IMR-90 (cell line): ENCODE measurements around the gene TCF12. TPM values are rescaled to one million over a fixed set of nuclear protein-coding genes. Genes with fewer than 3 reads are reported as not detected.

ENCODE experiments used
- ATAC-seq: fragments of 200-7000 bp; cut with Tn5 transposase; 2 replicates; pipeline ENCODE4 v1.9.1; 2020; ENCODE audit warnings: low read depth, mild to moderate bottlenecking, moderate library complexity
- BruUV-seq: library from RNA; stranded (reverse); fragments of 400-500 nt; replicated peaks from 2 replicates; lab custom pipeline; 2021; lab: Mats Ljungman, UMichigan
- CTCF ChIA-PET: fragments of 300-600 bp; formaldehyde crosslinking; extraction: SDS; loops from one replicate; lab custom pipeline; 2021; ENCODE audit warnings: antibody characterized with exemption; lab: Yijun Ruan, JAX
- POLR2A ChIA-PET: fragments of 300-600 bp; sonication (Branson Sonifier 250); formaldehyde crosslinking; loops from one replicate; lab custom pipeline; 2022; ENCODE audit warnings: antibody characterized with exemption; ENCODE audit not compliant: unreplicated experiment; lab: Charles Lee
- DNase-seq: peaks from one replicate; pipeline ENCODE4 v3.0.0; 2013
- H2AFZ ChIP-seq: replicated peaks from 2 replicates; pipeline ENCODE3; 2013; ENCODE audit warnings: low read length, mild to moderate bottlenecking; ENCODE audit not compliant: poor library complexity
- H2AK5ac ChIP-seq: 2 replicates; pipeline ENCODE4 v1.6.1; 2013; ENCODE audit warnings: low read depth, low read length, inconsistent platforms
- H2AK9ac ChIP-seq: replicated peaks from 2 replicates; pipeline ENCODE3; 2013; ENCODE audit warnings: mild to moderate bottlenecking, low read depth, low read length, moderate library complexity; ENCODE audit not compliant: poor library complexity
- H2BK120ac ChIP-seq: 2 replicates; pipeline ENCODE4 v1.6.1; 2013; ENCODE audit warnings: low read depth, low read length, inconsistent platforms
- H2BK15ac ChIP-seq: 3 replicates; pipeline ENCODE4 v1.6.1; 2013; ENCODE audit warnings: low read depth, low read length, inconsistent platforms
- H2BK20ac ChIP-seq: 2 replicates; pipeline ENCODE4 v1.6.1; 2013; ENCODE audit warnings: low read depth, mild to moderate bottlenecking, inconsistent platforms, low read length, moderate library complexity
- H2BK5ac ChIP-seq: 2 replicates; pipeline ENCODE4 v1.6.1; 2013; ENCODE audit warnings: mild to moderate bottlenecking, low read depth, low read length, inconsistent platforms; ENCODE audit not compliant: poor library complexity, severe bottlenecking
- H3K14ac ChIP-seq: replicated peaks from 2 replicates; pipeline ENCODE4 v1.6.1; 2013; ENCODE audit warnings: low read depth, low read length, inconsistent platforms
- H3K18ac ChIP-seq: 2 replicates; pipeline ENCODE4 v1.6.1; 2013; ENCODE audit warnings: low read depth, low read length, control low read depth
- H3K23ac ChIP-seq: 2 replicates; pipeline ENCODE4 v1.6.1; 2013; ENCODE audit warnings: low read depth, low read length, inconsistent platforms
- H3K27ac ChIP-seq: 2 replicates; pipeline ENCODE4 v1.5.1; 2013; ENCODE audit warnings: mild to moderate bottlenecking, control low read depth, low read length; ENCODE audit not compliant: insufficient read depth
- H3K27me3 ChIP-seq: 2 replicates; pipeline ENCODE4 v1.6.1; 2013; ENCODE audit warnings: low read length; ENCODE audit not compliant: control insufficient read depth, insufficient read depth
- H3K36me3 ChIP-seq: 2 replicates; pipeline ENCODE4 v1.6.1; 2013; ENCODE audit warnings: low read length, mixed read lengths; ENCODE audit not compliant: control insufficient read depth, insufficient read depth
- H3K4ac ChIP-seq: 2 replicates; pipeline ENCODE4 v1.6.1; 2013; ENCODE audit warnings: low read depth, low read length, inconsistent platforms
- H3K4me1 ChIP-seq: 2 replicates; pipeline ENCODE4 v1.6.1; 2013; ENCODE audit warnings: low read length, mixed read lengths; ENCODE audit not compliant: control insufficient read depth, insufficient read depth
- H3K4me2 ChIP-seq: 2 replicates; pipeline ENCODE4 v1.6.1; 2013; ENCODE audit warnings: low read depth, mild to moderate bottlenecking, control low read depth, low read length, moderate library complexity
- H3K4me3 ChIP-seq: 2 replicates; pipeline ENCODE4 v1.5.1; 2013; ENCODE audit warnings: low read depth, mild to moderate bottlenecking, control low read depth, low read length, moderate library complexity; ENCODE audit not compliant: insufficient read depth
- H3K56ac ChIP-seq: 2 replicates; pipeline ENCODE4 v1.6.1; 2013; ENCODE audit warnings: low read length, inconsistent platforms; ENCODE audit not compliant: insufficient read depth; ENCODE audit errors: extremely low read depth
- H3K79me1 ChIP-seq, 2 experiments: 2 replicates each; pipeline ENCODE4 v1.6.1; 2013; ENCODE audit warnings: low read length in 2 of 2, inconsistent platforms in 1 of 2, low read depth in 1 of 2
- H3K9ac ChIP-seq: 2 replicates; pipeline ENCODE4 v1.6.1; 2013; ENCODE audit warnings: low read depth, low read length, control low read depth
- H3K9me1 ChIP-seq: 2 replicates; pipeline ENCODE4 v1.6.1; 2013; ENCODE audit warnings: low read length, inconsistent platforms; ENCODE audit not compliant: insufficient read depth
- H3K9me3 ChIP-seq: 2 replicates; pipeline ENCODE4 v1.6.1; 2013; ENCODE audit warnings: low read length; ENCODE audit not compliant: control insufficient read depth, insufficient read depth
- H4K20me1 ChIP-seq: 2 replicates; pipeline ENCODE4 v1.6.1; 2013; ENCODE audit warnings: low read length, inconsistent platforms; ENCODE audit not compliant: insufficient read depth
- H4K5ac ChIP-seq: 2 replicates; pipeline ENCODE4 v1.6.1; 2013; ENCODE audit warnings: mild to moderate bottlenecking, low read depth, low read length, control low read depth
- H4K8ac ChIP-seq, 2 experiments: 2 replicates each; pipeline ENCODE4 v1.6.1; 2013; ENCODE audit warnings: low read depth in 2 of 2, low read length in 2 of 2, control low read depth in 1 of 2, inconsistent platforms in 1 of 2
- H4K91ac ChIP-seq: 2 replicates; pipeline ENCODE4 v1.6.1; 2013; ENCODE audit warnings: low read depth, low read length, inconsistent platforms; ENCODE audit not compliant: insufficient read depth
- BHLHE40 ChIP-seq: fragments of 150-350 bp; IDR thresholded peaks from 2 replicates; pipeline ENCODE4 v1.6.1; 2016; ENCODE audit warnings: mild to moderate bottlenecking, low read depth, low read length
- CEBPB ChIP-seq: IDR thresholded peaks from 2 replicates; pipeline ENCODE4 v1.6.1; 2012; ENCODE audit warnings: low read depth, low read length, improper control_type of control experiment
- CTCF ChIP-seq: conservative IDR thresholded peaks from 2 replicates; pipeline ENCODE4 v1.5.1; 2012; ENCODE audit warnings: mild to moderate bottlenecking, low read depth, low read length, improper control_type of control experiment
- ELK1 ChIP-seq: fragments of 150-350 bp; IDR thresholded peaks from 2 replicates; pipeline ENCODE4 v1.6.1; 2016; ENCODE audit warnings: low read depth, mild to moderate bottlenecking, low read length, moderate library complexity, borderline replicate concordance
- MAFK ChIP-seq: IDR thresholded peaks from 2 replicates; pipeline ENCODE4 v1.6.1; 2012; ENCODE audit warnings: low read depth, low read length, improper control_type of control experiment
- MAZ ChIP-seq: IDR thresholded peaks from 2 replicates; pipeline ENCODE4 v1.6.1; 2012; ENCODE audit warnings: low read depth, mild to moderate bottlenecking, low read length, improper control_type of control experiment, moderate library complexity, borderline replicate concordance
- MXI1 ChIP-seq: IDR thresholded peaks from 2 replicates; pipeline ENCODE4 v1.6.1; 2012; ENCODE audit warnings: low read depth, mild to moderate bottlenecking, low read length, moderate library complexity, borderline replicate concordance
- NFE2L2 ChIP-seq: fragments of 150-350 bp; IDR thresholded peaks from 2 replicates; pipeline ENCODE4 v1.6.1; 2016; ENCODE audit warnings: low read depth, mild to moderate bottlenecking, low read length
- POLR2A ChIP-seq: IDR thresholded peaks from 2 replicates; pipeline ENCODE4 v1.6.1; 2012; ENCODE audit warnings: mild to moderate bottlenecking, low read depth, low read length
- RAD21 ChIP-seq: IDR thresholded peaks from 2 replicates; pipeline ENCODE4 v1.6.1; 2012; ENCODE audit warnings: low read length, improper control_type of control experiment
- RCOR1 ChIP-seq: IDR thresholded peaks from 2 replicates; pipeline ENCODE4 v1.6.1; 2012; ENCODE audit warnings: mild to moderate bottlenecking, low read length, improper control_type of control experiment; ENCODE audit not compliant: insufficient replicate concordance
- RFX5 ChIP-seq: IDR thresholded peaks from 2 replicates; pipeline ENCODE4 v1.8.0; 2012; ENCODE audit warnings: low read depth, mild to moderate bottlenecking, low read length, moderate library complexity
- SMC3 ChIP-seq: fragments of 150-350 bp; IDR thresholded peaks from 2 replicates; pipeline ENCODE4 v1.6.1; 2016; ENCODE audit warnings: low read depth, mild to moderate bottlenecking, antibody characterized with exemption, low read length, moderate library complexity
- USF2 ChIP-seq: fragments of 150-350 bp; IDR thresholded peaks from 2 replicates; pipeline ENCODE4 v1.6.1; 2017; ENCODE audit warnings: mild to moderate bottlenecking, antibody characterized with exemption, low read length, low read depth
- WGBS, 2 experiments: methylation state at CpG; one replicate each; pipeline versions ENCODE4 v1.1.5 to v1.1.7; 2013; ENCODE audit warnings: missing lambda C conversion rate in 2 of 2; ENCODE audit not compliant: insufficient read length in 1 of 2; ENCODE audit errors: extremely low coverage in 2 of 2; 5-methylcytosine and 5-hydroxymethylcytosine counted together
- dilution Hi-C: fragments of 300-500 bp; cut with HindIII; formaldehyde crosslinking; loops from one replicate; pipeline ENCODE4 v1.14.3; 2018; ENCODE audit warnings: low sequenced_read_pairs; ENCODE audit not compliant: unreplicated experiment
- in situ Hi-C: fragments of 300-500 bp; cut with MboI; formaldehyde crosslinking; loops from 3 replicates; pipeline ENCODE4 v1.14.3; 2019; ENCODE audit warnings: low sequenced_read_pairs, inconsistent platforms, mixed read lengths
- intact Hi-C: fragments of 100-400 bp; cut with micrococcal nuclease; formaldehyde crosslinking; loops from 2 replicates; pipeline ENCODE4 v1.10.0; 2022
- polyA plus RNA-seq, 3 experiments: library from polyadenylated mRNA; depleted of rRNA; stranded (reverse); fragments of >200 nt; gene quantifications; 2 replicates each; pipeline ENCODE4 v1.2.3, GENCODE V29; 2012; ENCODE audit warnings: low replicate concordance in 1 of 3
- total RNA-seq: library from RNA; depleted of rRNA; stranded (reverse); fragments of >200 nt; gene quantifications from 2 replicates; pipeline ENCODE4 v1.2.3, GENCODE V29; 2012

Gene TCF12
- total and polyA plus RNA-seq, 2 of the 4 experiments (the other 2 are of a cell fraction), result 79.4 to 160 TPM

- peak overlapping the region; percentile 88 for H3K4ac ChIP-seq
- dilution Hi-C loops (no loop called here), in situ Hi-C loops (no loop called here), intact Hi-C loops (loop anchor here (1.0 kb wide), 1 partner anchor 30 kb away; the partner anchor contains the start of gene TCF12)
- H3K4me2 ChIP-seq, result peak overlapping the region; percentile 95
- no peaks in the 10 kb centered on the region for H3K36me3 ChIP-seq
- H3K14ac ChIP-seq, result peak overlapping the region; percentile 97
- peak overlapping the region; percentile 93 for H4K5ac ChIP-seq
- ChIA-PET CTCF (interaction anchor here (0.5 to 1.0 kb wide), 3 partner anchors 14 to 326 kb away, joined by 3 to 4 read pairs (median 3); no protein-coding TSS in a partner anchor), POLR2A (interaction anchor here (1.1 kb wide), 1 partner anchor 30 kb away, joined by 6 read pairs; the partner anchor contains the start of gene TCF12)
- no peaks in the 10 kb centered on the region for H4K20me1 ChIP-seq
- WGBS, 2 experiments, result 50% methylated on average over 1 of the region's 5 CpGs; no CpG with 5 or more reads in 1 of the 2 experiments
- peak overlapping the region; percentile 83 for H3K18ac ChIP-seq
- peaks cover 6% of the 10 kb centered on the region; the same call in 1 of the 2 replicates for H3K4me1 ChIP-seq
- peak overlapping the region; percentile 96 for H2AK9ac ChIP-seq
- H2BK15ac ChIP-seq, result peak overlapping the region; percentile 63; the same call in 2 of the 3 replicates
- peak overlapping the region; percentile 89 to 98 for H4K8ac ChIP-seq
- ATAC-seq (no peak), DNase-seq (no peak)
- peak overlapping the region; percentile 73 for H2BK120ac ChIP-seq
- peak overlapping the region; percentile 96 for H4K91ac ChIP-seq
- H3K79me1 ChIP-seq, result peaks cover 0 to 11% of the 10 kb centered on the region in 2 experiments; a peak in 1 of 4 replicates
- peaks cover 7% of the 10 kb centered on the region for H3K9me1 ChIP-seq
- peak overlapping the region; percentile 90 for H3K27ac ChIP-seq
- H3K9me3 ChIP-seq, result no peaks in the 10 kb centered on the region
- peak overlapping the region; percentile 38 for H2BK20ac ChIP-seq
- peak overlapping the region; percentile 92 for H3K23ac ChIP-seq
- peak overlapping the region; percentile 87 for H2BK5ac ChIP-seq
- H2AK5ac ChIP-seq, result peak overlapping the region; percentile 94
- peak overlapping the region; percentile 88 for H2AFZ ChIP-seq
- H3K56ac ChIP-seq, result peak overlapping the region; percentile 98
- BruUV-seq, result no TSS peak
- peak overlapping the region; percentile 92 for H3K9ac ChIP-seq
- peak overlapping the region; percentile 58 for H3K4me3 ChIP-seq
- no peaks in the 10 kb centered on the region for H3K27me3 ChIP-seq
- TF ChIP-seq SMC3, result no peak
- no peak for TF ChIP-seq BHLHE40
- TF ChIP-seq MXI1, result no peak
- TF ChIP-seq CEBPB, result no peak
- TF ChIP-seq USF2, result no peak
- no peak for TF ChIP-seq POLR2A
- TF ChIP-seq RFX5, result no peak
- TF ChIP-seq MAFK, result no peak
- no peak for TF ChIP-seq NFE2L2
- no peak for TF ChIP-seq ELK1
- TF ChIP-seq CTCF, result no peak
- TF ChIP-seq RCOR1, result no peak
- no peak for TF ChIP-seq RAD21
- no peak for TF ChIP-seq MAZ
Measured at GRCh38 chr15:56887782-56888438, 30.5 kb upstream of the TCF12 start.
